ENCODE results near the gene MGAT4B. TPM values are rescaled to one million over a fixed set of nuclear protein-coding genes. Genes with fewer than 3 reads are reported as not detected.

The MGAT4B gene
- total RNA-seq, 1 experiment from 2014 or later, result 36.9 TPM

GRCh38 chr5:179822444-179822990 lies 15.9 kb upstream of the MGAT4B start:
- H3K4me1 ChIP-seq (ENCODE audit: low read length), result peaks cover 36% of the 10 kb centered on the region

DNA sequence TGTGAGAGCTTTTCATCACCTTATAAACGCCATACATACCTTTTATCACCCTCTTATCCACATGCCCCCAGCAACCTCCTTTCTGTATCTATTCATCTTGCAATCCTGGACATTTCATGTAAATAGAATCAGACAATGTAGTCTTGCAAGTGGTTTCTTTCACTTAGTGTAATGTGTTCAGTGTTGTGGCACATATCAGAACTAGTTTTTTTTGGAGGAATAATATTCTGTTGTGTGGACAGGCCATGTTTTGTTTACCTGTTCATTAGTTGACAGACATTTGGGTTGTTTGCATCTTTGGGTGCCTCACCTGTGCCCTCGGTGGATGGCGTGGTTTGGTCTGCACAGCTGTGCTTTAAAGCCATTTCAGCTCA lies 15.4 kb upstream of the MGAT4B start:
- peaks cover 36% of the 10 kb centered on the region for H3K4me1 ChIP-seq (ENCODE audit: low read length)
- no peak overlapping the region for H2AFZ ChIP-seq (ENCODE audit: low read length)
- H4K20me1 ChIP-seq (ENCODE audit: insufficient read depth, low read depth, low read length), result peaks cover 19% of the 10 kb centered on the region
- H3K9me2 ChIP-seq (replicated peaks; ENCODE audit: insufficient read depth, low read length), result no peaks in the 10 kb centered on the region
- peak overlapping the region; percentile 96 for H3K9ac ChIP-seq (ENCODE audit: low read length)
- H3K36me3 ChIP-seq (ENCODE audit: insufficient read depth, low read length), result peaks cover 19% of the 10 kb centered on the region; the same call in 1 of the 2 replicates
- 0 out of 2 replicates have a peak overlapping the region, but pooled peaks have one; percentile 24 for H3K27ac ChIP-seq (ENCODE audit: low read length)
- no peaks in the 10 kb centered on the region for H3K27me3 ChIP-seq (ENCODE audit: low read length)
- no peaks in the 10 kb centered on the region for H3K9me3 ChIP-seq (ENCODE audit: low read length)
- DNase-seq, result no peak
- H3K79me2 ChIP-seq (ENCODE audit: low read length), result peaks cover 27% of the 10 kb centered on the region
- peak overlapping the region; percentile 96 for H3K4me3 ChIP-seq (ENCODE audit: low read length)
- H3K4me2 ChIP-seq (ENCODE audit: low read depth, low read length, poor library complexity, severe bottlenecking), result peak overlapping the region; percentile 92

More at GRCh38 chr5:179822444-179822990, 15.9 kb upstream of the MGAT4B start:
- Histone ChIP-seq H3K4me3 (ENCODE audit: low read length) (peak overlapping the region; percentile 96; the same call in 1 of the 2 replicates), H3K27me3 (ENCODE audit: low read length) (no peaks in the 10 kb centered on the region), H3K9ac (ENCODE audit: low read length) (peak overlapping the region; percentile 96), H3K4me2 (ENCODE audit: low read depth, low read length, poor library complexity, severe bottlenecking) (peak overlapping the region; percentile 92), H3K9me3 (ENCODE audit: low read length) (no peaks in the 10 kb centered on the region), H3K27ac (ENCODE audit: low read length) (0 out of 2 replicates have a peak overlapping the region, but pooled peaks have one; percentile 24), H3K79me2 (ENCODE audit: low read length) (peaks cover 27% of the 10 kb centered on the region), H4K20me1 (ENCODE audit: insufficient read depth, low read depth, low read length) (peaks cover 19% of the 10 kb centered on the region), H3K9me2 (replicated peaks; ENCODE audit: insufficient read depth, low read length) (no peaks in the 10 kb centered on the region), H3K36me3 (ENCODE audit: insufficient read depth, low read length) (peaks cover 19% of the 10 kb centered on the region; the same call in 1 of the 2 replicates), H2AFZ (ENCODE audit: low read length) (no peak overlapping the region)
- DNase-seq, result no peak

- no peaks in the 10 kb centered on the region for H3K9me2 ChIP-seq (replicated peaks; ENCODE audit: insufficient read depth, low read length)
- peaks cover 36% of the 10 kb centered on the region for H3K4me1 ChIP-seq (ENCODE audit: low read length)
- H4K20me1 ChIP-seq (ENCODE audit: insufficient read depth, low read depth, low read length), result peaks cover 19% of the 10 kb centered on the region
- peak; percentile 94 for DNase-seq
- no peak overlapping the region for H2AFZ ChIP-seq (ENCODE audit: low read length)
- peak overlapping the region; percentile 92 for H3K4me2 ChIP-seq (ENCODE audit: low read depth, low read length, poor library complexity, severe bottlenecking)
- H3K4me3 ChIP-seq (ENCODE audit: low read length), result peak overlapping the region; percentile 96
- peak overlapping the region; percentile 96 for H3K9ac ChIP-seq (ENCODE audit: low read length)
- peaks cover 27% of the 10 kb centered on the region for H3K79me2 ChIP-seq (ENCODE audit: low read length)
- peak overlapping the region; percentile 65 for H3K27ac ChIP-seq (ENCODE audit: low read length)
- H3K9me3 ChIP-seq (ENCODE audit: low read length), result no peaks in the 10 kb centered on the region
- peaks cover 19% of the 10 kb centered on the region; the same call in 1 of the 2 replicates for H3K36me3 ChIP-seq (ENCODE audit: insufficient read depth, low read length)
- H3K27me3 ChIP-seq (ENCODE audit: low read length), result no peaks in the 10 kb centered on the region
These were observed 14.8 kb upstream of the MGAT4B start for GRCh38 chr5:179821298-179822058.

DNA sequence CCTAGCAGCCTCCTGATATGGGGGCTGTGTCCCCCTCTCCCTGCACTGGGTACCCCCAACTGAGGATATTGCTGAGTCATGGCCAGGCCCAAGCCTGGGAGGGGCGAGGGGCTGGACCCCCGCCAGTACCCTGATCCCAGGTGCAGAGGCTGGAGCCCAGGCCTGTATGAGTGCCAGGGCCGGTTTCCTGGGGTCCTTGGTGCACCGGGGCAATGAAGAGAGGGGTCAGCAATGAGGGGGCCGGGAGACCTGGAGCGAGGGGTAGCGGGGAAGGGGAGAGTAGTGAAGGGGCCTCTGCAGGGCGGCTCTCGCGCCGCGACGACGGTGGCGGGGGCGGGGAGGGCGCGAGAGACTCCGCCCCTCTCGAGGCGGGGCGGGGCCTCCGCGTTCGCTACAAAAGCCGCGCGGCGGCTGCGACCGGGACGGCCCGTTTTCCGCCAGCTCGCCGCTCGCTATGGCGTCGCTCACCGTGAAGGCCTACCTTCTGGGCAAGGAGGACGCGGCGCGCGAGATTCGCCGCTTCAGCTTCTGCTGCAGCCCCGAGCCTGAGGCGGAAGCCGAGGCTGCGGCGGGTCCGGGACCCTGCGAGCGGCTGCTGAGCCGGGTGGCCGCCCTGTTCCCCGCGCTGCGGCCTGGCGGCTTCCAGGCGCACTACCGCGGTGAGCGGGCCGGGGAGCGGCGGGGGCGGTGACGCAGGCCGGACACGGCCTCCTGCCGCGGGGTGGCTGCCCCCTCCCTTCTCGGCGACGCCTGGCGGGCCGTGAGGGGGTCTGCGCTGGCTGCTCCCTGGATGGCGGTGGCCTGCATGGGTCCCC lies 14.0 kb upstream of the MGAT4B start, which contains the start of gene SQSTM1:
Gene SQSTM1 (plus strand): TSS at position 423 of the 815 bp plus-strand sequence. CDS start 32 bp downstream, at position 455.
- Histone ChIP-seq H2AFZ (ENCODE audit: low read length) (no peak within 1 kb of the TSS; the same call in 1 of the 2 replicates), H3K27me3 (ENCODE audit: low read length) (no peaks in the 10 kb centered on the region), H3K9me2 (replicated peaks; ENCODE audit: insufficient read depth, low read length) (no peaks in the 10 kb centered on the region), H3K9me3 (ENCODE audit: low read length) (no peaks in the 10 kb centered on the region), H3K4me1 (ENCODE audit: low read length) (peaks cover 36% of the 10 kb centered on the region), H3K9ac (ENCODE audit: low read length) (peak within 1 kb of the TSS; percentile 96), H3K4me2 (ENCODE audit: low read depth, low read length, poor library complexity, severe bottlenecking) (peak within 1 kb of the TSS; percentile 92), H3K36me3 (ENCODE audit: insufficient read depth, low read length) (peaks cover 19% of the 10 kb centered on the region; the same call in 1 of the 2 replicates), H3K79me2 (ENCODE audit: low read length) (peaks cover 27% of the 10 kb centered on the region), H3K27ac (ENCODE audit: low read length) (peak within 1 kb of the TSS; percentile 75), H3K4me3 (ENCODE audit: low read length) (peak within 1 kb of the TSS; percentile 96), H4K20me1 (ENCODE audit: insufficient read depth, low read depth, low read length) (peaks cover 19% of the 10 kb centered on the region)
- peak; percentile 91 for DNase-seq

DNA sequence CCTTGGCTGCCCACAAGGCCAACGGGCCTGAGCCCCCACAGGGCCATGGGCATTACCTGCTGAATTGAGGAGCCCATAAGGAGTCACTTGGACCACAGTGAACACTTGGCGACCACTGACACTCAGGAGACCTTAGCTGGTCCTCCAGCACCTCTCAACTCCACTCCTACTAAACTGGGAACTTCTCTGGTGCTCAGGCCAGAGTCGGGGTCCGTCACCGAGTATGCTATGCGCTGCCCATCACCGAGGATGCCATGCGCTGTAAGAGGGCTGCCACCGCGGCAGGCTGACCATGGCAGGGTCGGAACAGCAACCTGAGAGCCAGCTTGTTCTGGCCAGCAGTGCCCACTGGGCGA lies 13.4 kb upstream of the MGAT4B start:
- Histone ChIP-seq H3K4me3 (ENCODE audit: low read length) (peak overlapping the region; percentile 96), H3K4me2 (ENCODE audit: low read depth, low read length, poor library complexity, severe bottlenecking) (peak overlapping the region; percentile 92), H3K9me2 (replicated peaks; ENCODE audit: insufficient read depth, low read length) (no peaks in the 10 kb centered on the region), H3K9ac (ENCODE audit: low read length) (peak overlapping the region; percentile 96), H3K9me3 (ENCODE audit: low read length) (no peaks in the 10 kb centered on the region), H3K79me2 (ENCODE audit: low read length) (peaks cover 27% of the 10 kb centered on the region), H3K27me3 (ENCODE audit: low read length) (no peaks in the 10 kb centered on the region), H3K36me3 (ENCODE audit: insufficient read depth, low read length) (peaks cover 17% of the 10 kb centered on the region; the same call in 1 of the 2 replicates), H3K27ac (ENCODE audit: low read length) (peak overlapping the region; percentile 75), H2AFZ (ENCODE audit: low read length) (no peak overlapping the region), H4K20me1 (ENCODE audit: insufficient read depth, low read depth, low read length) (peaks cover 19% of the 10 kb centered on the region), H3K4me1 (ENCODE audit: low read length) (peaks cover 36% of the 10 kb centered on the region)
- no peak for DNase-seq

DNA sequence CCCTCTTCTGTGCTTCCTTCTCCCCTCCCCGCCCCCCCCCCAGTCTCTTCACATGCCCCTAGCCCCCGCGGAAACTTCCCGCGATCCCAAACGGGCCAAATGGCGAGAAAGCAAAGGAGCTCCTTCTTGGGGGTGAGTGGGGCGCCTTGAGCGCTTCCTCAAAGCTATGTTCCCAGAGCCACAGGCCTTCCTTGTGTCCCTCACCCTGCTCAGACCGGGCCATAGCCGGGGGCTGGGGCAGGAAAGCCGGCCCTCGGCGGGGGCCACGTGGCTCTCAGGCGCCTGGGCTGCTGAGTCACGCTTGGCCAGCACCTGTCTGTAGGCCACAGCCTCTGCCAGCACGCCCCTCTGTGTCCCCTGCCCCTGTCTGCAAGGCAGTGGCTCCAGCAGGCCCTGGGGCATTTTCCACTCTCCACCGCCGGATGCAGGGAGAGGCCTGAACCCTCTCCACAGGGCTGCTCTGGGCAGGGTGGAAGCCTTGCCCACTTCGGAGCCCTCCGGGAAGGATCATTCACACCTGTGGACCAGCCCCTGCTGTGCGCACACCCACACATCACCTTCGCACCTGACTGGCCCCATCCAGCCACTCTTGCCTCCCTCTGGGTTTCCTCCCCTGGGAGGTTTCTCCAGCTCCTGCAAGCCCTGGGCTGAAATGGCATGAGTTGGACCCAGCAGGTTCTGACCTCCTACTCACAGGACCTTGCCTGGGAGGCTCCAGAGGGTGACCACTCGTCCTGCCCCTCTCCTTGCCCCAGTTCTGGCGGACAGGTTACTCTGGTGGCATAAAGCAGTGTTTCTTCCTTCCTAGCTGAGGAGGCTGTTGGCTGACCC lies 12.8 kb upstream of the MGAT4B start:
- Histone ChIP-seq H3K4me3 (ENCODE audit: low read length) (peak overlapping the region; percentile 96), H2AFZ (ENCODE audit: low read length) (peak overlapping the region; percentile 89; the same call in 1 of the 2 replicates), H3K9me2 (replicated peaks; ENCODE audit: insufficient read depth, low read length) (no peaks in the 10 kb centered on the region), H3K36me3 (ENCODE audit: insufficient read depth, low read length) (peaks cover 12% of the 10 kb centered on the region; the same call in 1 of the 2 replicates), H3K27ac (ENCODE audit: low read length) (peak overlapping the region; percentile 75), H3K4me1 (ENCODE audit: low read length) (peaks cover 36% of the 10 kb centered on the region), H4K20me1 (ENCODE audit: insufficient read depth, low read depth, low read length) (peaks cover 19% of the 10 kb centered on the region), H3K9me3 (ENCODE audit: low read length) (no peaks in the 10 kb centered on the region), H3K27me3 (ENCODE audit: low read length) (no peaks in the 10 kb centered on the region), H3K79me2 (ENCODE audit: low read length) (peaks cover 27% of the 10 kb centered on the region), H3K9ac (ENCODE audit: low read length) (peak overlapping the region; percentile 96), H3K4me2 (ENCODE audit: low read depth, low read length, poor library complexity, severe bottlenecking) (peak overlapping the region; percentile 92)
- peak; percentile 73 for DNase-seq

DNA sequence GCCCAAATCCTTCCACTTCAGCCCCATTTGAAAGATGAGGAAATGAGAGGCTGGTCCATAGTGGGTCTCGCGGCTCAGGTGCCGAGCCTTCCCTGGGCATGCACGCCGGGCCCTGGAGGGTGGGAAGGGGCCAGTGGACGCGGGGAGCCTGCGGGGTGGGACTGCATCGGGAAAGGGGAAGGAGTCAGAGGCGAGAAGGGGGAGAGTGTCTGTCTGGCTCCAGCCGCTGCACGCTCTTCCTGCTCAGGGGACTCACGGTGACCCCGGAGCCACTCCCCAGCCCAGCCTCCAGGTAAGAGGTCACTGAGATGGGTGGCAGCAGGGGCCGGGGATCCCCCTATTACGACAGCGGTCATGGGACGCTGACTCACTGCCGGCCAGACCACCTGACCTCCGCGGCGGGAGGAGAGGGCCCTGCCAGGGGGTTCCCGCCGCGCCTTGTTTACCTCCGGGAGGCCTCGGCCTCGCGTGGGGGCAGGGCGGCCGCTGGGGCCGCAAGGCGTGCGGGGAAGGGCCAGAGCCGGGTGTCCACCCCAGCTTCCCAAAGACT lies 12.2 kb upstream of the MGAT4B start:
- Histone ChIP-seq H3K27ac (ENCODE audit: low read length) (peak overlapping the region; percentile 75), H3K9me2 (replicated peaks; ENCODE audit: insufficient read depth, low read length) (no peaks in the 10 kb centered on the region), H3K4me1 (ENCODE audit: low read length) (peaks cover 36% of the 10 kb centered on the region), H3K27me3 (ENCODE audit: low read length) (no peaks in the 10 kb centered on the region), H4K20me1 (ENCODE audit: insufficient read depth, low read depth, low read length) (peaks cover 19% of the 10 kb centered on the region), H3K36me3 (ENCODE audit: insufficient read depth, low read length) (peaks cover 6% of the 10 kb centered on the region; the same call in 1 of the 2 replicates), H3K79me2 (ENCODE audit: low read length) (peaks cover 27% of the 10 kb centered on the region), H2AFZ (ENCODE audit: low read length) (peak overlapping the region; percentile 89; the same call in 1 of the 2 replicates), H3K9ac (ENCODE audit: low read length) (peak overlapping the region; percentile 96), H3K4me3 (ENCODE audit: low read length) (peak overlapping the region; percentile 96), H3K4me2 (ENCODE audit: low read depth, low read length, poor library complexity, severe bottlenecking) (peak overlapping the region; percentile 92), H3K9me3 (ENCODE audit: low read length) (no peaks in the 10 kb centered on the region)
- DNase-seq, result peak; percentile 86

Measured in Karpas-422 (cell line).